ENCODE data around the gene SI. TPM values are rescaled to one million over a fixed set of nuclear protein-coding genes. Genes with fewer than 3 reads are reported as not detected.
"Not testable (repeated sequence)": the region's sequence is repeated elsewhere in the genome, so short reads cannot be mapped to it uniquely, and the experiment has no call there.

The SI gene
- total RNA-seq, 1 experiment from 2014 or later: not detected

DNA sequence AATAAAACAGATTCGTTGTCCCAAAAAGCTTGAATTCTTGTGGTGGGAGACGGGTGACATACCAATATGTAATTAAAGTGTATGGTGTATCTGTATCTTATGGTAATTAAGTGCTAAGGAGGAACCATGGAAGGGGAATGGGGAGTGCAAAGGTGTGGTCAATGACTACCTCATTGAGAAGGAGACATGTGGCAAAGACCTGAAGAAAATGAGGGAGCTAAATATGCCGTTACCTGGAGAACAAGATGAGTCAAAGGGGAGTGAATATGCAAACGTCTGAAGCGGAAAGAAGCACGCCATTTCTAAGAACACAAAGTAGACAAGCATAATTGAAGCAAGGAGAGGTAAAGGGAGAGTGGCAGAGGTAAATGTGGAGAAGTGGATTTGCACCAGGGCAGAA lies 115.7 kb downstream of the SI start:
- no peak overlapping the region for H3K4me3 Mint-ChIP-seq (ENCODE audit: unreplicated experiment)
- DNase-seq (ENCODE audit: unreplicated experiment): no peak
- H3K9me3 Mint-ChIP-seq (ENCODE audit: unreplicated experiment): no peaks in the 10 kb centered on the region
- intact Hi-C loops (cut with micrococcal nuclease): no loop called here
- no peaks in the 10 kb centered on the region for H3K36me3 Mint-ChIP-seq (ENCODE audit: insufficient read depth, unreplicated experiment)
- ChIA-PET CTCF (no interaction called here), POLR2A (no interaction called here)
- TF ChIP-seq, protein P1, sequence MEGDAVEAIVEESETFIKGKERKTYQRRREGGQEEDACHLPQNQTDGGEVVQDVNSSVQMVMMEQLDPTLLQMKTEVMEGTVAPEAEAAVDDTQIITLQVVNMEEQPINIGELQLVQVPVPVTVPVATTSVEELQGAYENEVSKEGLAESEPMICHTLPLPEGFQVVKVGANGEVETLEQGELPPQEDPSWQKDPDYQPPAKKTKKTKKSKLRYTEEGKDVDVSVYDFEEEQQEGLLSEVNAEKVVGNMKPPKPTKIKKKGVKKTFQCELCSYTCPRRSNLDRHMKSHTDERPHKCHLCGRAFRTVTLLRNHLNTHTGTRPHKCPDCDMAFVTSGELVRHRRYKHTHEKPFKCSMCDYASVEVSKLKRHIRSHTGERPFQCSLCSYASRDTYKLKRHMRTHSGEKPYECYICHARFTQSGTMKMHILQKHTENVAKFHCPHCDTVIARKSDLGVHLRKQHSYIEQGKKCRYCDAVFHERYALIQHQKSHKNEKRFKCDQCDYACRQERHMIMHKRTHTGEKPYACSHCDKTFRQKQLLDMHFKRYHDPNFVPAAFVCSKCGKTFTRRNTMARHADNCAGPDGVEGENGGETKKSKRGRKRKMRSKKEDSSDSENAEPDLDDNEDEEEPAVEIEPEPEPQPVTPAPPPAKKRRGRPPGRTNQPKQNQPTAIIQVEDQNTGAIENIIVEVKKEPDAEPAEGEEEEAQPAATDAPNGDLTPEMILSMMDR (IDR thresholded peaks at IDR 0.05; ENCODE audit: unreplicated experiment): no peak
- no peaks in the 10 kb centered on the region for H3K4me1 Mint-ChIP-seq (ENCODE audit: insufficient read depth, unreplicated experiment)
- no TSS peak for BruUV-seq (replicated peaks)
- no peak overlapping the region for H3K27ac Mint-ChIP-seq (ENCODE audit: low read depth, unreplicated experiment)
- peaks cover 71% of the 10 kb centered on the region for H3K27me3 Mint-ChIP-seq (ENCODE audit: insufficient read depth, unreplicated experiment)

DNA sequence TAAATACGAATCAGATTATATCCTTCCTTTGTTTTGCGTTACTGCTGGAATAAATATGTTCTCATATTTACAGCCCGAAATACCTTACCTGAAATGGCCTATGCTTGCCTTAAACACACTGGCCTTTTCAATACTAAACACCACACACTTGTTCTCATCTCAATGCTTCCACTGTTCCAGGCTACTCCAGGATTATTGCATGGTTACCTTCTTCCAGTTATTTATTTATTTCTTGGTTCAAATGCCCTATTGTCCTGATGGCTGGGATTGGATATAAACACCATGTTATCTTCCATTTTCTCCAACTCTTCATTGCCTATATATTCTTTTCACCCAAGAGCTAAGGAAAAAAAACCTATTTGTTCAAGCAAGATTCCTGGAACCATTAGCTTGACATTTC lies 125.3 kb downstream of the SI start:
- no TSS peak for BruUV-seq (replicated peaks)
- TF ChIP-seq, protein P1 (IDR thresholded peaks at IDR 0.05; ENCODE audit: unreplicated experiment): no peak
- no peaks in the 10 kb centered on the region for H3K9me3 Mint-ChIP-seq (ENCODE audit: unreplicated experiment)

DNA sequence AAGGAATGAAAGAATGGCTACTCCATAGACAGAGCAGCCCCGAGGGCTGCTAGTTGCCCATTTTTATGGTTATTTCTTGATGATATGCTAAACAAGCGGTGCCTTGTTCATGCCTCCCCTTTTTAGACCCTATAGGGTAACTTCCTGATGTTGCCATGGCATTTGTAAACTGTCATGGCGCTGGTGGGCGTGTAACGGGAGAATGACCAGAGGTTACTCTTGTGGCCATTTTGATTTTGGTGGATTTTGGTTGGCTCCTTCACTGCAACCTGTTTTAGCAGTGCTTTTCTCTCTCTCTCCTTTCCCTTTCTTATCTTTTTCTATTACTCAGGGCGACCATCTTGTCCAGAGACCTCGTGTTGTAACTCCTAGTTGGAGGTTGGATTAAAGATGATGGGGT lies 126.9 kb downstream of the SI start:
- H3K36me3 Mint-ChIP-seq (ENCODE audit: insufficient read depth, unreplicated experiment); DNase-seq (ENCODE audit: unreplicated experiment); H3K4me1 Mint-ChIP-seq (ENCODE audit: insufficient read depth, unreplicated experiment); BruUV-seq (replicated peaks); intact Hi-C loops (cut with micrococcal nuclease); H3K27ac Mint-ChIP-seq (ENCODE audit: low read depth, unreplicated experiment); H3K9me3 Mint-ChIP-seq (ENCODE audit: unreplicated experiment); H3K4me3 Mint-ChIP-seq (ENCODE audit: unreplicated experiment); POLR2A ChIA-PET; CTCF ChIA-PET: not testable (repeated sequence)
- H3K27me3 Mint-ChIP-seq (ENCODE audit: insufficient read depth, unreplicated experiment): peaks cover 75% of the 10 kb centered on the region

More for the DNA sequence above, 125.3 kb downstream of the SI start:
- H3K27me3 Mint-ChIP-seq (ENCODE audit: insufficient read depth, unreplicated experiment): peaks cover 84% of the 10 kb centered on the region
- H3K27ac Mint-ChIP-seq (ENCODE audit: low read depth, unreplicated experiment): no peak overlapping the region
- ChIA-PET POLR2A (no interaction called here), CTCF (no interaction called here)
- intact Hi-C loops (cut with micrococcal nuclease): no loop called here
- no peaks in the 10 kb centered on the region for H3K36me3 Mint-ChIP-seq (ENCODE audit: insufficient read depth, unreplicated experiment)
- no peaks in the 10 kb centered on the region for H3K4me1 Mint-ChIP-seq (ENCODE audit: insufficient read depth, unreplicated experiment)
- H3K4me3 Mint-ChIP-seq (ENCODE audit: unreplicated experiment): no peak overlapping the region
- DNase-seq (ENCODE audit: unreplicated experiment): no peak

DNA sequence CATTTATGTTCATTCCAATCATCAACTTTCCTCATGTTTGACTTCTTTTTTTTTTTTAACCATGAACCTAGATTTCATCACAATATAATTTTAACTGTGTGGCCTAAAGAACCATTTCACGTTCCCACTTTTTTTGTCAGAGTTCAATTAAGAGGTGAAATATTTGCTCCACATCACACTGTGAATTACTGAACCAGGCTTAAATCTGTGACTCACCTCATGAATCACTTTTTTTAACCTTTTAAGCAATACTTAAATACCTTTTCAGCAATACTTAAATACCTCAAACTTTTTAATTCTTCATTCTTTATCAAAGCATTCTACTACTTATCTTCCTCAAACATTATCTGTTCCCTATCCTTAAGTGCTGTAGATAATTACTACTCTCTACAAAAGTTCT lies 137.6 kb downstream of the SI start:
- Mint-ChIP-seq H3K36me3 (ENCODE audit: insufficient read depth, unreplicated experiment) (no peaks in the 10 kb centered on the region), H3K4me1 (ENCODE audit: insufficient read depth, unreplicated experiment) (peaks cover 5% of the 10 kb centered on the region), H3K4me3 (ENCODE audit: unreplicated experiment) (no peak overlapping the region), H3K9me3 (ENCODE audit: unreplicated experiment) (no peaks in the 10 kb centered on the region), H3K27ac (ENCODE audit: low read depth, unreplicated experiment) (no peak overlapping the region), H3K27me3 (ENCODE audit: insufficient read depth, unreplicated experiment) (peaks cover 48% of the 10 kb centered on the region)
- TF ChIP-seq, protein P1 (IDR thresholded peaks at IDR 0.05; ENCODE audit: unreplicated experiment): no peak
- ChIA-PET CTCF (no interaction called here), POLR2A (no interaction called here)
- intact Hi-C loops (cut with micrococcal nuclease): no loop called here
- no TSS peak for BruUV-seq (replicated peaks)
- peak; percentile 13 for DNase-seq (ENCODE audit: unreplicated experiment)

GRCh38 chr3:164929642-164930041 lies 148.7 kb downstream of the SI start:
- H3K27me3 Mint-ChIP-seq (ENCODE audit: insufficient read depth, unreplicated experiment): peaks cover 83% of the 10 kb centered on the region
- H3K4me1 Mint-ChIP-seq (ENCODE audit: insufficient read depth, unreplicated experiment): no peaks in the 10 kb centered on the region
- no peaks in the 10 kb centered on the region for H3K9me3 Mint-ChIP-seq (ENCODE audit: unreplicated experiment)
- TF ChIP-seq, protein P1 (IDR thresholded peaks at IDR 0.05; ENCODE audit: unreplicated experiment): no peak
- no TSS peak for BruUV-seq (replicated peaks)
- H3K27ac Mint-ChIP-seq (ENCODE audit: low read depth, unreplicated experiment): no peak overlapping the region
- no peak for DNase-seq (ENCODE audit: unreplicated experiment)
- POLR2A ChIA-PET: no interaction called here
- CTCF ChIA-PET: no interaction called here
- intact Hi-C loops (cut with micrococcal nuclease): no loop called here
- H3K36me3 Mint-ChIP-seq (ENCODE audit: insufficient read depth, unreplicated experiment): no peaks in the 10 kb centered on the region
- H3K4me3 Mint-ChIP-seq (ENCODE audit: unreplicated experiment): no peak overlapping the region
